Neuronal stem cell (in vitro differentiated cells): ENCODE measurements around the gene ISLR. TPM values are rescaled to one million over a fixed set of nuclear protein-coding genes. Genes with fewer than 3 reads are reported as not detected.

Source experiments
- DNase-seq: peaks from one replicate; pipeline ENCODE4 v3.0.0-alpha.2; 2013; ENCODE audit warnings: low spot score
- H2AFZ ChIP-seq: one replicate; pipeline ENCODE4 v1.6.1; 2013; ENCODE audit warnings: mild to moderate bottlenecking, low read length, inconsistent platforms
- H2AK5ac ChIP-seq: 2 replicates; pipeline ENCODE4 v1.6.1; 2013; ENCODE audit warnings: low read depth, mild to moderate bottlenecking, inconsistent platforms, low read length, moderate library complexity, mixed read lengths
- H2BK120ac ChIP-seq: 2 replicates; pipeline ENCODE4 v1.6.1; 2013; ENCODE audit warnings: low read depth, mild to moderate bottlenecking, inconsistent platforms, low read length, moderate library complexity, mixed read lengths
- H2BK12ac ChIP-seq: one replicate; pipeline ENCODE4 v1.6.1; 2013; ENCODE audit warnings: low read length, inconsistent platforms
- H2BK15ac ChIP-seq: 2 replicates; pipeline ENCODE4 v1.6.1; 2013; ENCODE audit warnings: mild to moderate bottlenecking, low read length, inconsistent platforms, mixed read lengths
- H2BK5ac ChIP-seq: one replicate; pipeline ENCODE4 v1.6.1; 2013; ENCODE audit warnings: inconsistent platforms, mild to moderate bottlenecking, low read length, moderate library complexity
- H3K14ac ChIP-seq: one replicate; pipeline ENCODE4 v1.6.1; 2013; ENCODE audit warnings: low read length, inconsistent platforms
- H3K18ac ChIP-seq: 2 replicates; pipeline ENCODE4 v1.6.1; 2013; ENCODE audit warnings: low read length, inconsistent platforms
- H3K23ac ChIP-seq: 2 replicates; pipeline ENCODE4 v1.6.1; 2013; ENCODE audit warnings: low read depth, mild to moderate bottlenecking, mixed read lengths, low read length, inconsistent platforms; ENCODE audit not compliant: poor library complexity
- H3K27ac ChIP-seq: replicated peaks from 3 replicates; pipeline ENCODE4 v1.5.1; 2013; ENCODE audit warnings: low read length, inconsistent platforms
- H3K27me3 ChIP-seq, 3 experiments: 2 replicates each; pipeline ENCODE4 v1.6.1; 2013; ENCODE audit warnings: low read length in 3 of 3, mild to moderate bottlenecking in 2 of 3, inconsistent platforms in 1 of 3, low read depth in 1 of 3, mixed read lengths in 1 of 3, moderate library complexity in 1 of 3; ENCODE audit not compliant: control insufficient read depth in 3 of 3, insufficient read depth in 3 of 3
- H3K36me3 ChIP-seq, 2 donors: replicated peaks in 1 of 2; 2 replicates each; pipeline ENCODE4 v1.6.1; 2013; ENCODE audit warnings: low read length in 2 of 2; ENCODE audit not compliant: control insufficient read depth in 2 of 2, insufficient read depth in 2 of 2
- H3K4ac ChIP-seq: 2 replicates; pipeline ENCODE4 v1.6.1; 2013; ENCODE audit warnings: inconsistent platforms, mild to moderate bottlenecking, low read length, moderate library complexity
- H3K4me1 ChIP-seq, 2 donors: 1 replicate in 1 of 2; 2 replicates in 1 of 2; pipeline ENCODE4 v1.6.1; 2013; ENCODE audit warnings: low read length in 2 of 2, low read depth in 1 of 2; ENCODE audit not compliant: control insufficient read depth in 2 of 2, insufficient read depth in 1 of 2
- H3K4me2 ChIP-seq: one replicate; pipeline ENCODE4 v1.6.1; 2013; ENCODE audit warnings: mild to moderate bottlenecking, low read length, inconsistent platforms; ENCODE audit not compliant: insufficient read depth, poor library complexity, severe bottlenecking
- H3K4me3 ChIP-seq, 2 donors: 2 replicates each; pipeline ENCODE4 v1.5.1; 2013; ENCODE audit warnings: low read length in 2 of 2, mild to moderate bottlenecking in 2 of 2, inconsistent platforms in 1 of 2, moderate library complexity in 1 of 2
- H3K79me1 ChIP-seq: one replicate; pipeline ENCODE4 v1.6.1; 2013; ENCODE audit warnings: low read depth, mild to moderate bottlenecking, inconsistent platforms, low read length, moderate library complexity
- H3K9ac ChIP-seq: one replicate; pipeline ENCODE4 v1.6.1; 2013; ENCODE audit warnings: mild to moderate bottlenecking, low read depth, low read length, inconsistent platforms; ENCODE audit not compliant: poor library complexity
- H3K9me3 ChIP-seq, 2 donors: replicated peaks in 1 of 2; 2 replicates each; pipeline versions ENCODE3 to v1.6.1; 2013; ENCODE audit warnings: low read length in 2 of 2, mild to moderate bottlenecking in 2 of 2, inconsistent platforms in 1 of 2, low read depth in 1 of 2, mixed read lengths in 1 of 2, moderate library complexity in 1 of 2; ENCODE audit not compliant: control insufficient read depth in 2 of 2, insufficient read depth in 1 of 2
- H4K8ac ChIP-seq: one replicate; pipeline ENCODE4 v1.6.1; 2013; ENCODE audit warnings: low read depth, mild to moderate bottlenecking, inconsistent platforms, low read length, moderate library complexity
- H4K91ac ChIP-seq: one replicate; pipeline ENCODE4 v1.6.1; 2013; ENCODE audit warnings: low read length, low read depth, mild to moderate bottlenecking, inconsistent platforms; ENCODE audit not compliant: poor library complexity
- WGBS, 2 donors: extraction: QIAGEN DNeasy Blood & Tissue Kit; methylation state at CpG; one replicate each; pipeline ENCODE4 v1.1.7; 2013; ENCODE audit warnings: missing lambda C conversion rate in 2 of 2, mixed read lengths in 1 of 2; ENCODE audit not compliant: insufficient read length in 2 of 2, insufficient replicate concordance in 1 of 2; ENCODE audit errors: extremely low coverage in 2 of 2; 5-methylcytosine and 5-hydroxymethylcytosine counted together
- polyA plus RNA-seq, 2 experiments: library from polyadenylated mRNA; stranded (reverse); fragments of 200-250 nt; gene quantifications; one replicate each; pipeline ENCODE4 v1.2.3, GENCODE V29; 2013

The ISLR gene, protein sequence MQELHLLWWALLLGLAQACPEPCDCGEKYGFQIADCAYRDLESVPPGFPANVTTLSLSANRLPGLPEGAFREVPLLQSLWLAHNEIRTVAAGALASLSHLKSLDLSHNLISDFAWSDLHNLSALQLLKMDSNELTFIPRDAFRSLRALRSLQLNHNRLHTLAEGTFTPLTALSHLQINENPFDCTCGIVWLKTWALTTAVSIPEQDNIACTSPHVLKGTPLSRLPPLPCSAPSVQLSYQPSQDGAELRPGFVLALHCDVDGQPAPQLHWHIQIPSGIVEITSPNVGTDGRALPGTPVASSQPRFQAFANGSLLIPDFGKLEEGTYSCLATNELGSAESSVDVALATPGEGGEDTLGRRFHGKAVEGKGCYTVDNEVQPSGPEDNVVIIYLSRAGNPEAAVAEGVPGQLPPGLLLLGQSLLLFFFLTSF
- 0.56 TPM for polyA plus RNA-seq (2013, experiment 1 of 2)
- 0.73 TPM for polyA plus RNA-seq (2013, experiment 2 of 2)

DNA sequence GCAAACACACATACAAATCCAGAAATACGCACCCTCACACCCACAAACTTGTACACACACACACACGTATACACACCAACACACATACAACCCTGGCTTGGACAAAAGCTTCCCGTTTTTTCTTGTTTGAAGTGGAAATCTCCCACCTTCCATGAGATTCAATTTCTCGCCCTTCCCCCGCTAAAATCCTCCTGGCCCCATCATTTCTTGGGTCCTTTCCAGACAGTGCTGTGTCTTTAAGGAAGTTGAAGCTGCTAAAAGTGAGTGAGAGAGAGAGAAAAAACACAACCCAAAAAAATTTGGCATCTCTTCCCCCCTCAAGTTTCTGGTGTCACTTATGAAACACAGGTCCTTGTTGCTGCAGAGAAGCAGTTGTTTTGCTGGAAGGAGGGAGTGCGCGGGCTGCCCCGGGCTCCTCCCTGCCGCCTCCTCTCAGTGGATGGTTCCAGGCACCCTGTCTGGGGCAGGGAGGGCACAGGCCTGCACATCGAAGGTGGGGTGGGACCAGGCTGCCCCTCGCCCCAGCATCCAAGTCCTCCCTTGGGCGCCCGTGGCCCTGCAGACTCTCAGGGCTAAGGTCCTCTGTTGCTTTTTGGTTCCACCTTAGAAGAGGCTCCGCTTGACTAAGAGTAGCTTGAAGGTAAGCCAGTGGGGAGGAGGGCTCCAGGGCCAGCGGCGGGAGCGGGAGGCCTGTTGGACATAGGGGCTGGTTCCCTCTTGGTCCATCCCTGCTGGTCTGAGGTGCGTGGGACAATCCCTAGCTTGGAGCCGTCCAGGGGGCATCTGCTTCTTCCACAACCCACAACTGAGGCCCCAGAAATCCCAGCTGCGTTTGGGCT is at the start of gene ISLR:
Gene ISLR (plus strand): TSS at position 331 of the 839 bp plus-strand sequence. CDS start 1,149 bp downstream, outside the sequence.
- no peaks in the 10 kb centered on the region for H3K9me3 ChIP-seq
- H3K27ac ChIP-seq, result no peak within 1 kb of the TSS
- peak within 1 kb of the TSS; percentile 78 for H2BK120ac ChIP-seq
- peak within 1 kb of the TSS; percentile 1 for H3K14ac ChIP-seq
- no peak within 1 kb of the TSS for H4K91ac ChIP-seq
- H2BK15ac ChIP-seq, result peak within 1 kb of the TSS; percentile 82
- peak within 1 kb of the TSS; percentile 40 for H3K9ac ChIP-seq
- H3K4me1 ChIP-seq, result peaks cover 23 to 50% of the 10 kb centered on the region in 2 donors
- H2AK5ac ChIP-seq, result peak within 1 kb of the TSS; percentile 54
- no peak within 1 kb of the TSS for H4K8ac ChIP-seq
- WGBS, 2 donors, result no CpG with 5 or more reads among the region's 20 CpGs
- H3K18ac ChIP-seq, result peak within 1 kb of the TSS; percentile 86
- H3K4me2 ChIP-seq, result peak within 1 kb of the TSS; percentile 13
- H3K79me1 ChIP-seq, result peaks cover 2% of the 10 kb centered on the region
- peaks cover 0 to 6% (median 0%) of the 10 kb centered on the region in 3 experiments for H3K27me3 ChIP-seq
- H3K4ac ChIP-seq, result no peak within 1 kb of the TSS
- peak within 1 kb of the TSS; percentile 81 for H2AFZ ChIP-seq
- no peak for DNase-seq
- H3K4me3 ChIP-seq, result no peak within 1 kb of the TSS
- no peaks in the 10 kb centered on the region for H3K36me3 ChIP-seq
- peak within 1 kb of the TSS; percentile 62 for H2BK5ac ChIP-seq
- H2BK12ac ChIP-seq, result peak within 1 kb of the TSS; percentile 67
- no peak within 1 kb of the TSS for H3K23ac ChIP-seq

DNA sequence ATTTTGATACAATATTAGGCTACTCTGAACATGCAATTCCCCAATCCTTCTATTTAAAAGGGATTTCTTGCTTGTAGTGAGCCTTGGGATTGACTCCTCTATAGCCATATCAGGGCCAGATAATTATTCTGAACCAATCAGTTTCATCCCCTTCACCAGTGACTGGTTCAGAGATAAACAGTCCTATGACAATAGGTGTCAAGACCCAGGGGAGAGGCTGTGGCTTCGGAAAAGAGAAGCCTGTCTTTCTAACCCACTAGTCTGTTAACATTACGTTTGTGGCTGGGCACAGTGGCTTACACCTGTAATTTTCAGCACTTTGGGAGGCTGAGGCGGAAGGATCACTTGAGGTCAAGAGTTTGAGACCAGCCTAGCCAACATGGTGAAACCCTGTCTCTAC is 49.3 kb upstream of the ISLR start:
- WGBS, 2 donors, result no CpG with 5 or more reads among the region's 3 CpGs
- H2AFZ ChIP-seq, result no peak overlapping the region
- H3K14ac ChIP-seq, result no peak overlapping the region
- H4K8ac ChIP-seq, result no peak overlapping the region
- H3K18ac ChIP-seq, result no peak overlapping the region
- H3K9me3 ChIP-seq, result no peaks in the 10 kb centered on the region
- DNase-seq, result no peak
- no peak overlapping the region for H3K4ac ChIP-seq
- H3K4me2 ChIP-seq, result no peak overlapping the region
- no peak overlapping the region for H3K9ac ChIP-seq
- no peak overlapping the region for H2BK120ac ChIP-seq
- H2BK15ac ChIP-seq, result no peak overlapping the region
- no peak overlapping the region for H2AK5ac ChIP-seq
- H2BK5ac ChIP-seq, result no peak overlapping the region
- no peaks in the 10 kb centered on the region for H3K79me1 ChIP-seq
- no peak overlapping the region for H3K23ac ChIP-seq
- H3K27ac ChIP-seq, result no peak overlapping the region
- H2BK12ac ChIP-seq, result no peak overlapping the region
- peaks cover 18 to 25% of the 10 kb centered on the region in 2 donors for H3K4me1 ChIP-seq
- H3K27me3 ChIP-seq, result peaks cover 13 to 24% (median 17%) of the 10 kb centered on the region in 3 experiments
- H3K4me3 ChIP-seq, result no peak overlapping the region
- no peaks in the 10 kb centered on the region for H3K36me3 ChIP-seq
- no peak overlapping the region for H4K91ac ChIP-seq

DNA sequence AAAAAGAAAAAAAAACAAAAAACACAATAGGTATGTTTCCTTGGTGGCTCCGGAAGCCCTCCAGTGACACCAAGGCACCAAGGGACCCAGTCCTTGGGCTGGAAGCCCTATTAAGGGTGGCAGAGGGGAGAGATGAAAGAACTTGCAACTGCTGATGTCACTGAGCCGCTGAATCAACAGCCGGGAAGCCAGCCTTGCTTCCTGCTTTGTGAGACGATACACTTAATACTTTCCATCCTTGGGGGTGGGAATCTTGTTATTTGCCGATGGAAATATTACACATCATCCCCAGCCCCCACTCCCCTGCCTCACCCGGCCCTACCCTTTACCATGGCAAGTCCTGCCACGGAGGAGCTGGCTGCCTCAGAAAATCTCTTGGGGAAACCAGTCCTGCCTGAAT is 48.8 kb upstream of the ISLR start:
- Histone ChIP-seq H2AFZ (no peak overlapping the region), H3K9me3 (no peaks in the 10 kb centered on the region), H3K27me3 (peaks cover 18 to 29% (median 23%) of the 10 kb centered on the region in 3 experiments), H3K36me3 (no peaks in the 10 kb centered on the region), H3K23ac (no peak overlapping the region), H3K27ac (no peak overlapping the region), H3K4me1 (peaks cover 23 to 31% of the 10 kb centered on the region in 2 donors), H3K14ac (no peak overlapping the region), H2AK5ac (no peak overlapping the region), H4K91ac (no peak overlapping the region), H3K18ac (no peak overlapping the region), H3K4me3 (no peak overlapping the region), H4K8ac (no peak overlapping the region), H3K9ac (no peak overlapping the region), H3K4me2 (no peak overlapping the region), H3K4ac (no peak overlapping the region), H2BK15ac (no peak overlapping the region), H2BK5ac (no peak overlapping the region), H3K79me1 (no peaks in the 10 kb centered on the region), H2BK120ac (no peak overlapping the region), H2BK12ac (no peak overlapping the region)
- WGBS, 2 donors, result no CpG with 5 or more reads among the region's 7 CpGs
- no peak for DNase-seq
